ENCODE data around the gene MYO9A. TPM values are rescaled to one million over a fixed set of nuclear protein-coding genes. Genes with fewer than 3 reads are reported as not detected.

MYO9A gene
- total and polyA plus RNA-seq, 2 experiments from 2014 or later = 22.8 to 32.0 TPM

- H3K4me1 ChIP-seq (ENCODE audit: low read depth) = peaks cover 13% of the 10 kb centered on the region
- no peaks in the 10 kb centered on the region for H3K9me3 ChIP-seq (ENCODE audit: low read depth)
- H3K4me3 ChIP-seq = no peak overlapping the region
- TF ChIP-seq CTCF (IDR thresholded peaks at IDR 0.05; ENCODE audit: low read depth, low read length) = no peak
- no peak for DNase-seq (ENCODE audit: low read depth in 1 of 2, low spot score in 1 of 2)
- peak overlapping the region; percentile 6 for H3K27ac ChIP-seq
- H3K36me3 ChIP-seq = no peaks in the 10 kb centered on the region
- H3K27me3 ChIP-seq = no peaks in the 10 kb centered on the region
These were observed 172.9 kb downstream of the MYO9A start for GRCh38 chr15:71945012-71945411.

GRCh38 chr15:71943806-71944205 is 174.1 kb downstream of the MYO9A start:
- H3K27me3 ChIP-seq = no peaks in the 10 kb centered on the region
- no peak overlapping the region for H3K27ac ChIP-seq
- H3K4me1 ChIP-seq (ENCODE audit: low read depth) = peaks cover 14% of the 10 kb centered on the region
- TF ChIP-seq CTCF (IDR thresholded peaks at IDR 0.05; ENCODE audit: low read depth, low read length) = no peak
- no peaks in the 10 kb centered on the region for H3K9me3 ChIP-seq (ENCODE audit: low read depth)
- no peaks in the 10 kb centered on the region for H3K36me3 ChIP-seq
- no peak overlapping the region for H3K4me3 ChIP-seq
- DNase-seq (ENCODE audit: low read depth in 1 of 2, low spot score in 1 of 2) = peak in 1 of 2 donors; percentile 35

- Histone ChIP-seq H3K4me3 (no peak overlapping the region), H3K36me3 (peaks cover 3% of the 10 kb centered on the region), H3K27me3 (no peaks in the 10 kb centered on the region), H3K4me1 (ENCODE audit: low read depth) (peaks cover 10% of the 10 kb centered on the region), H3K9me3 (ENCODE audit: low read depth) (no peaks in the 10 kb centered on the region), H3K27ac (peak overlapping the region; percentile 32)
- no peak for TF ChIP-seq CTCF (IDR thresholded peaks at IDR 0.05; ENCODE audit: low read depth, low read length)
- DNase-seq (ENCODE audit: low read depth in 1 of 2, low spot score in 1 of 2) = no peak
These were observed 177.9 kb downstream of the MYO9A start for GRCh38 chr15:71939981-71940588.

- H3K4me1 ChIP-seq (ENCODE audit: low read depth) = peaks cover 5% of the 10 kb centered on the region
- no peaks in the 10 kb centered on the region for H3K9me3 ChIP-seq (ENCODE audit: low read depth)
- H3K27ac ChIP-seq = no peak overlapping the region
- H3K27me3 ChIP-seq = no peaks in the 10 kb centered on the region
- no peak for TF ChIP-seq CTCF (IDR thresholded peaks at IDR 0.05; ENCODE audit: low read depth, low read length)
- peaks cover 15% of the 10 kb centered on the region for H3K36me3 ChIP-seq
- no peak overlapping the region for H3K4me3 ChIP-seq
- no peak for DNase-seq (ENCODE audit: low read depth in 1 of 2, low spot score in 1 of 2)
These were observed 180.2 kb downstream of the MYO9A start for GRCh38 chr15:71937650-71938311.

GRCh38 chr15:71934446-71934845 is 183.5 kb downstream of the MYO9A start:
- DNase-seq (ENCODE audit: low read depth in 1 of 2, low spot score in 1 of 2) = no peak
- no peak overlapping the region for H3K27ac ChIP-seq
- no peak overlapping the region for H3K4me3 ChIP-seq
- no peaks in the 10 kb centered on the region for H3K27me3 ChIP-seq
- no peak for TF ChIP-seq CTCF (IDR thresholded peaks at IDR 0.05; ENCODE audit: low read depth, low read length)
- H3K36me3 ChIP-seq = peaks cover 28% of the 10 kb centered on the region
- no peaks in the 10 kb centered on the region for H3K4me1 ChIP-seq (ENCODE audit: low read depth)
- H3K9me3 ChIP-seq (ENCODE audit: low read depth) = peaks cover 4% of the 10 kb centered on the region

Measured in cardiac muscle cell (in vitro differentiated cells and primary cell).